LNCAP (cell line): ENCODE results near the gene RNASE9.

Experiments used
- TF ChIP-seq, protein P1 (sequence below): fragments of 450-650 bp; IDR thresholded peaks from 2 replicates; pipeline ENCODE4 v1.5.1; 2017; ENCODE audit warnings: mild to moderate bottlenecking

The RNASE9 gene

DNA sequence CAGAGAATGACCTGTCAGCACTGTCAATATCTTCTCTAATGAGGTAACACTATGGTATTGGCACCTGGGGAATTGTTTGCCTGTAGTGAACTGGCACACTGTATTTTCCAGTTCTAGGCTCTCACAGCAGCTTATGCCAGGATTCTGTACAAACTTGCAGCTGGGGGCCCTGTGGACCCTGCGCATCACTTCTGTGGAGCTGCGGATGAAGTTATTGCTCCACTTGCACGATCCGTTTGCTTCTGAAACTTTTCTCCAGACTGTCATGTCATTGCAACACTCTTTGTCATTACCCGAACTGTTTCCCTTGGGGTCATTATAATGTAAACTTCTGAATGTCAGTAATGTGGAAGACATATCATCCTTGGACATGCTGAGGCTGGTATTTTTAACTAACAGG, 23.1 kb upstream of the RNASE9 start:
- TF ChIP-seq, protein P1, sequence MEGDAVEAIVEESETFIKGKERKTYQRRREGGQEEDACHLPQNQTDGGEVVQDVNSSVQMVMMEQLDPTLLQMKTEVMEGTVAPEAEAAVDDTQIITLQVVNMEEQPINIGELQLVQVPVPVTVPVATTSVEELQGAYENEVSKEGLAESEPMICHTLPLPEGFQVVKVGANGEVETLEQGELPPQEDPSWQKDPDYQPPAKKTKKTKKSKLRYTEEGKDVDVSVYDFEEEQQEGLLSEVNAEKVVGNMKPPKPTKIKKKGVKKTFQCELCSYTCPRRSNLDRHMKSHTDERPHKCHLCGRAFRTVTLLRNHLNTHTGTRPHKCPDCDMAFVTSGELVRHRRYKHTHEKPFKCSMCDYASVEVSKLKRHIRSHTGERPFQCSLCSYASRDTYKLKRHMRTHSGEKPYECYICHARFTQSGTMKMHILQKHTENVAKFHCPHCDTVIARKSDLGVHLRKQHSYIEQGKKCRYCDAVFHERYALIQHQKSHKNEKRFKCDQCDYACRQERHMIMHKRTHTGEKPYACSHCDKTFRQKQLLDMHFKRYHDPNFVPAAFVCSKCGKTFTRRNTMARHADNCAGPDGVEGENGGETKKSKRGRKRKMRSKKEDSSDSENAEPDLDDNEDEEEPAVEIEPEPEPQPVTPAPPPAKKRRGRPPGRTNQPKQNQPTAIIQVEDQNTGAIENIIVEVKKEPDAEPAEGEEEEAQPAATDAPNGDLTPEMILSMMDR: no peak

DNA sequence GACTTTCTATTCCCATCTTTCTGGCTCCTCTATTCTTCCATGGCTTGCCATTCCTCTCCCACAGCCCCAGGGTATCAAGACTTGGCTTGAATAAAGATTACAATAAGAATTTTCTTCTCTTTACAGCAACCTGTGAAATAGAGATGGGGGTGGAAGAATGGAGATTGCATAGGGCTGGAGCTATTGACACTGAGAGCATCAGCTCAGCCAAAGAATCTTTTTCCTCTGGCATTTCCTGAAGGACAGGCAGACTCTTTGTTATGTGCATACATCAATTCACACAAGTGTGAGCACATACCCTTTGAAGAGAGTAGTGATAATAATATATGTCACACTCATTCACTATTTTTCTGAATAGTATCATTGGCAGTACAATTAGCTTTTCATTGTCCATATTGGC, 22.3 kb upstream of the RNASE9 start:
- TF ChIP-seq, protein P1: no peak

DNA sequence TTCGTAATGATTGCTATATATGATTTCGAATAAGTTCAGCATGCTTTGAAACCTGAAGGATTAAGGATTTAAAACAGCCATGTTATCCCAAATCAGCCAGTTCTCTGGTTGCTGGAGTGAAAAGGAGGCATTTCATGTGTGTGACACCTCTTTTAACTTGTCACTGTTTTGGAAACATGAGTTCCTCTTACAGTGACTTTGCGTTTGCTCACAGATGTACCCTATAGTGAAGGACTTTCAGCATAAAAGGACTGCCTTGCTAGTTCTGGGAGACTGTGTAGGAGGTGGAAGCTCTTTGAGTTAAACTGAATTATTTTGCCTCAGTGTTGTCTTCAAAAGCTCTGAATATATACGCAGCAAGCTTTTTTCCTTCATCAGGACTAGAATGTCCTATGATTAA, 19.4 kb upstream of the RNASE9 start:
- TF ChIP-seq, protein P1: no peak

DNA sequence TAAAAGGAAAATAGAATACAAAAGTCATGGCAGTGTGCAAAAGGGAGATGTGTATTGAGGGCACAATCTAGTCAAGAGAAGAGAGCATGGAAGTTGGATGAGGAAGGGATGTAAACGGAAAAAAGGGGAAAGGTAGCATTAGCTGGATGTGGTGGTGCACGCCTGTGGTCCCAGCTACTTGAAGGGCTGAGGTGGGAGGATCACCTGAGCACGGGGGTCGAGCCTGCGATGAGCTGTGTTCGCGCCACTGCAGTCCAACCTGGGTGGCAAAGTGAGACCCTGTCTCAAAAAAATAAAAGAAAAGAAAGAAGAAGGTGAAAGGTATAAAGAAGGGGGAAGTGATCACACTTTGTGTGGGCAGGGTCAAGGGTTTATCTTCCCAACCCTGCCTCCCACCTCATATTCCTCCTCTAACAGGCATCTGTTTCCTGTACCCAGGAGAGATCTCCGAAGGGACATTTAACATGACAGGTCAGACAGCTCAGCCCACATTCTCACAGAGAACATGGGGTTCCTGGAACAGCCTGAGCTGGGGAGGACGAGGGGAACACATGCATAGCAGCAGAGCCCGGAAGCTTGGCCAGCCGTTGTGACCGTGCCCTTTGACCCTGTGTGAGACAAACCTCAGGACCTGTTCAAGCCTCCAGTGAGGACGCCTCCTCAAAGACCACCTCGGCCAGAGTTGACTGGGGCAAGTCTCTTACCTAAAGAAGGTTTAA, 18.1 kb upstream of the RNASE9 start:
- TF ChIP-seq, protein P1: no peak

DNA sequence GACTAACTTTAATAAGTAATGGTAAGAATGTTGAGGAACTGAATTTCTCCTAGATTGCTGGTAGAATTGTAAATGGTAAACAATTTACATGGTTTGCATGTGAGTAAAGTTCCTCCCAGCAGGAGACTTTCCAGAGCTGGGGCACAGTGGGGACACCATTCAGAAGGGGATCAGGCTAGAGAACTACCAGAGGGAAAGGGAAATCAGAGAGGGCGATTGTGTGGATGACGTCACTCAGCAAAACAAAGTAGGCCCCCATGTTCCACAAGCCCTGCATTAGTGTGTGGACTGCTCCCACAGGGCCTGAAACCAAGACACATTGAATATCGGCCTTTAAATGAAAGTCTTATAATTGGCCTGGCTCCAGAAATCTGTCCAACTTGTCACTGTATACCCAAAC, 17.5 kb upstream of the RNASE9 start:
- TF ChIP-seq, protein P1: no peak

DNA sequence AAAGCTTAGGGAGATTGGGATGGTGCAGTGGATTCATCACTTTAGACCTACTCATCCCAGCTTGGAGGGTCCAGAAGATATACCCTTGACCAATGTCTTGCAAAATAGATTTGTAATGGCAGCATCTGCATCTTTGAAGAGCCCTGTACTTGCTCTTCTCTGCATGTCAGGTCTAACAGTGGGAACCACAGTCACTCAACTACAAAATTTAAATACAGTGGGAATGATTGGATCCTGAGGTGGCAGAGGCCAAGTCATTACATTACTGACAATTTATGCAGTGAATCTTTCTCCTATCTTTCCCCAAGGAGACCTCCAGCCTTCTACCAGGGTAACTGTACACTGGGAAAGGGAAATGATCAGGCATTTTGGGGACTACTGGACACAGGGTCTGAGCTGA, 8.2 kb upstream of the RNASE9 start:
- TF ChIP-seq, protein P1: no peak

DNA sequence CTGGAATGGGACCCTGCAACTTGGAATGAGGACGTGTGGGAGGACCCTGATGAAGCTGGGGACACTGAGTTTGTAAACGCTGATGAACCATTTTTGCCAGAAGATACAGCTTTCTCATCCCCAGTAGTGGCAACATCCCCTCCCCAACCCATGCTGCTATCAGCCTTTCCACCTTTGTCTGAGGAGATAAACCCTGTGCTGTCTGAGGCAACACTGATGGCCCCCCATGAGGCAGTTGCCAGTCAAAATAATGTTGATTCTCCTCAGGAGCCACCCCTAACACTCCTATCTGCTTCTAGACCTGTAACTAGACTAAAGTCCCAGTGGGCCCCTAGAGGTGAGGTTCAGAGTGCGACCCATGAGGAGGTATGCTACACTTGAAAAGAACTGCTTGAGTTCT, 7.5 kb upstream of the RNASE9 start:
- TF ChIP-seq, protein P1: no peak
